VCaP (cell line): ENCODE measurements around the gene CES2.
"Not testable (repeated sequence)": the region's sequence is repeated elsewhere in the genome, so short reads cannot be mapped to it uniquely, and the experiment has no call there.

Experiments used
- H3K27ac ChIP-seq: fragments of 450-650 bp; 2 replicates; pipeline ENCODE4 v1.5.1; 2017
- CTCF ChIP-seq: fragments of 450-650 bp; conservative IDR thresholded peaks from 2 replicates; pipeline ENCODE4 v1.5.1; 2017; ENCODE audit warnings: mild to moderate bottlenecking, moderate library complexity

CES2 gene

DNA sequence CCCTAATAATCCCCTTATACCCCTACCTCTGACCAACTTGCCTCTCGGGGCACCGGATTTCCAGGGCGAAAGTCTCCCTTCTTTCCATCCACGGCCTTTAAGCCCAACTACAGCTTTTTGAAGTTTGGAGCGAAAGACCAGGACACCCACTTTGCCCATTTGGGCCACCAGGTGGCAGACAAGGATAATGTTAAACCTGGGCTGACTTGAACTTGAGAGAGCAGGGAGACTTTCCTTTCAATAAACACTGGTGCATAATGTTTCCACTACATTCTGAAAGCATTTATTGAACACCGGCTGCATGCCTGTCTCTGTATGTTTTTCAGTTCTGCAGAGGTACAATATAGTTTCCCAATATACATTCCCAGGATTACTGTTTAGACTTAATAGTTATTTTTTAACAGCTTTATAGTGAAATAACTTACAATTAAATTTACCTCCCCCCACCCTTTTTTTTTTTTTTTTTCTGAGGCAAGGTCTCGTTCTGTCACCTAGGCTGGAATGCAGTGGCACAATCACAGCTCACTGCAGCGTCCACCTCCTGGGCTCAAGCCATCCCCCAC is 18.9 kb downstream of the CES2 start:
- peak; percentile 70 for TF ChIP-seq CTCF
- no peak overlapping the region for H3K27ac ChIP-seq

- not testable (repeated sequence) for H3K27ac ChIP-seq
Measured at GRCh38 chr16:66955363-66956153, 20.2 kb downstream of the CES2 start.

DNA sequence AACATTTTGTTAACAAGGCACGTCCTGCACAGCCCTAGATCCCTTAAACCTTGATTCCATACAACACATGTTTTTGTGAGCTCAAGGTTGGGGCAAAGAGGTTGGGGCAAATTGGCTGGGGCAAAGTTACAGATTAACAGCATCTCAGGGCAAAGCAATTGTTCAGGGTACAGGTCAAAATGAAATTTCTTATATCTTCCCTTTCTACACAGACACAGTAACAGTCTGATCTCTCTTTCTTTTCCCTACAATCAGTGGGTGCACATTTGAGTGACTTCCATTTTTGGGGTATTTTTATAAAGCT is 20.8 kb downstream of the CES2 start:
- not testable (repeated sequence) for H3K27ac ChIP-seq

DNA sequence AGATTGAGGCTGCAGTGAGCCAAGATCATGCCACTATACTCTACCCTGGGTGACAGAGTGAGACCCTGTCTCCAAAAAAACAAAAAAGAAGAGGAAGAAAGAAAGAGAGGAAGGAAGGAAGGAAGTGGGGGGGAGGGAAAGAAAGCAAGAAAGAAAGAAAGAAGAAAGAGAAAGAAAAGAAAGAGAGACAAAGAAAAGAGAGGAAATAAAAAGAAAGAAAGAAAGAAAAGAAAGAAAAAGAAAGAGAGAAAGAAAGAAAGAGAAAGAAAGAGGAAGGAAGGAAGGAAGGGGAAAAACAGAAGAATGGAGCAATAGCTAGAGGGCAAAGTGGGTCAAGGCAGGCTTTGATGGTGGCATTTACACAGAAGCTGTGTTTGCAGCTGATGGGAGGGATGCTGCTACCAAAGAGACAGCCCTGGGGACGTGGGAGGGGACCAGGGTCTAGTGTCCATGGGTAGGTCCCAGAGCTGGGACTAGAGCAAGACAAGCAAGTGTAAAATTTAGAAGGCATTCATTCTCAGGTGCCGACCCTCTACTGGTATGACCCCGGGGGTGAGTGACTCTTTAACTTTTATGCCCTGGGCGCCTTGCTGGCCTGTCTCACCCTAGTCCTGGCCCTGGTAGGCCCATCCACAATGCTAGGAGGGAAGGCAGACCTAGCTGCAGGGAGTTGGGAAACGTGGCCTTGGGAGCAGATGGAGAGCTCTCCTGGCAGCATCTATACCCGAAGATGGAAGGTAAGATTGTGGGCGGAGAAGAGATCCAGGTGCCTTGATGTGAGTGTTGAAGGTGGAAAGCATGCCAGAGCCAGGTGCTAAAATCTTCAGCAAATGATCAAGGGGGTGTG is 23.8 kb downstream of the CES2 start:
- H3K27ac ChIP-seq = no peak overlapping the region
- no peak for TF ChIP-seq CTCF

GRCh38 chr16:66959704-66960161 is 24.4 kb downstream of the CES2 start:
- no peak overlapping the region for H3K27ac ChIP-seq
- no peak for TF ChIP-seq CTCF

DNA sequence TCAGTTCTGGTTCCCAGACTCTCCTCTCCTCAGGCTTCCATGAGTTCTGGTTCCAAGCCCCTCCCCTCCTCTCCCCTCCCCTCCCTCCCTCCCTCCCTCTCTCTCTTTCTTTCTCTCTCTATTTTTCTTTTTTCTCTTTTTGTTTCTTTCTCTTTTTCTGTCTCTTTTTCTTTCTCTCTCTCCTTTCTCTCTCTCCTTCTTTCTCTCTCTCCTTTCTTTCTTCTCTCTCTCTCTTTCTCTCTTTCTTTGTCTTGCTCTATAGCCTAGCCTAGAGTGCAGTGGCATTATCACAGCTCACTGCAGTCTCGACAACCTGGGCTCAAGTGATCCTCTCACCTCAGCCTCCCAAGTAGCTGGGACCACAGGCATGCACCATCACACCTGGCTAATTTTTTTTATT is 25.0 kb downstream of the CES2 start:
- H3K27ac ChIP-seq = no peak overlapping the region
- TF ChIP-seq CTCF = no peak

DNA sequence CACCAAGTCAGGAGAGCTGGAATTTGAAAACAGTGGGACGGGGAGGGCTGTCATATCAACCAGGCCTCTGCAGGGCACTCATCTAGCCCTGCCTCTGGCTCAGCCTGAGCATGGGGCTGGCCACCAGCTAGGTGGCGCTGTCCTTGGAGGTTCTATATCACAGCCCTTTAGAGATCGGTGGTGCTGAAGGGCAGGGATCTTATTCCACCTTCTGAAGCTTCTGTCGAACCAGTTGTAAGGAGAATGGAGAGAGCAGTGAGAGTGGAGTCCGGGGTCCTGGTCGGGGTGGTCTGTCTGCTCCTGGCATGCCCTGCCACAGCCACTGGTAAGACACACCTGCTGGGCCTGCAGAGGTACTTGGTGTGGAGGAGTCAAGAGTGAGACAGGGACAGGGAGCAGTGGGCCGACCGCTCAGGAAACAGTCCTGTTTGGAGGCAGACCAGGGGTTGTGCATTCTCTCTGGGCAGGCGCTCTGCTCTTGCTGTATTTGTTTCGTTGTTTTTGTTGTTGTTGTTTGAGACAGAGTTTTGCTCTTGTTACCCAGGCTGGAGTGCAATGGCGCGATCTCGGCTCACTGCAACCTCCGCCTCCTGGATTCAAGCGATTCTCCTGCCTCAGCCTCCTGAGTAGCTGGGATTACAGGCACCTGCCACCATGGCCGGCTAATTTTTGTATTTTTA is 25.9 kb downstream of the CES2 start, which contains the start of gene CES3:
Gene CES3 (plus strand): TSS at position 202 of the 680 bp plus-strand sequence. CDS start 42 bp downstream, at position 244.
- peak within 1 kb of the TSS; percentile 21; the same call in 1 of the 2 replicates for H3K27ac ChIP-seq
- TF ChIP-seq CTCF = peak; percentile 70

- H3K27ac ChIP-seq = peak overlapping the region; percentile 21; the same call in 1 of the 2 replicates
- TF ChIP-seq CTCF = no peak
Measured at GRCh38 chr16:66961914-66962313, 26.6 kb downstream of the CES2 start.
